Pancreas (tissue), 10 donors: ENCODE measurements around the gene C1QA. TPM values are rescaled to one million over a fixed set of nuclear protein-coding genes. Genes with fewer than 3 reads are reported as not detected.

ENCODE experiments used
- ATAC-seq, 4 donors: fragments of 200-7000 bp; cut with Tn5 transposase; one replicate each; pipeline versions ENCODE4 v1.8.0 to v1.9.1; 2020; ENCODE audit warnings: mild to moderate bottlenecking in 4 of 4, moderate library complexity in 4 of 4
- DNase-seq, 6 donors: peaks; one replicate each; pipeline ENCODE4 v3.0.0-alpha.2; 2020
- FAIRE-seq: peaks from 2 replicates; lab custom pipeline; 2012; peaks lifted over from hg19 to GRCh38; lab: Jason Lieb, UNC
- H3K27ac ChIP-seq, 4 donors: fragments of 200-600 bp; sonication (generic); 1 replicate in 3 of 4; 2 replicates in 1 of 4; pipeline versions ENCODE4 v1.5.0 to v1.8.0; 2020
- H3K27me3 ChIP-seq, 4 donors: fragments of 200-600 bp; one replicate each; pipeline ENCODE4 v1.8.0; 2021
- H3K36me3 ChIP-seq, 3 donors: fragments of 200-600 bp; sonication (generic) in 1 of 3; one replicate each; pipeline versions ENCODE4 v1.5.0 to v1.8.0; 2020 to 2021
- H3K4me1 ChIP-seq, 3 donors: fragments of 200-600 bp; one replicate each; pipeline ENCODE4 v1.8.0; 2021
- H3K4me3 ChIP-seq, 4 donors: fragments of 200-600 bp; sonication (generic) in 2 of 4; one replicate each; pipeline versions ENCODE4 v1.5.0 to v1.8.0; 2020 to 2021
- H3K9me3 ChIP-seq, 4 donors: fragments of 200-600 bp; one replicate each; pipeline ENCODE4 v1.8.0; 2021
- WGBS, 2 donors: extraction: QIAGEN DNeasy Blood & Tissue Kit; methylation state at CpG; one replicate each; pipeline ENCODE4 v1.1.7; 2013; 5-methylcytosine and 5-hydroxymethylcytosine counted together
- intact Hi-C, 3 donors: fragments of 100-400 bp; cut with DNase I; formaldehyde crosslinking; loops; one replicate each; pipeline versions ENCODE4 v1.11.1 to v1.14.2; 2022
- microRNA-seq, 2 donors: library from miRNA; unstranded; fragments of <30 nt; microRNA quantifications; one replicate each; pipeline versions ENCODE4 to v1.1.0, GENCODE V29; 2019 to 2020
- polyA plus RNA-seq, 2 donors: library from polyadenylated mRNA; stranded (reverse); fragments of 200-250 nt; gene quantifications; one replicate each; pipeline ENCODE4 v1.2.3, GENCODE V29; 2013
- total RNA-seq, 6 donors: library from RNA; stranded (reverse); fragmentation: NEBNext Ultra II Directional in 4 of 6; extraction: Animal tissue kit (Norgen Biotek cat#: 25700) in 4 of 6; gene quantifications; one replicate each; pipeline versions ENCODE4 v1.2.1 to v1.2.4, GENCODE V29; 2021 to 2023
- TF ChIP-seq, protein P1 (sequence below), 4 donors: fragments of 200-600 bp; sonication (generic) in 3 of 4; IDR thresholded peaks; one replicate each; pipeline versions ENCODE4 v1.5.0 to v1.8.0; 2021; ENCODE audit warnings: antibody characterized with exemption in 4 of 4
- donor health status: healthy with polysubstance abuse.
- donor health status: DM: no; HTN: no; CAD: no; lungs with moderate emphysema.
- donor health status: DM: no; HTN: no; CAD: no.
- donor health status: control.
- donor health status: control.
- donor health status: Bipolar disorder and iron deficiency.
- donor health status: DM: yes; HTN: yes; CAD: no.
- donor health status: DM: no; HTN: no; CAD: no.
- donor health status: DM: no; HTN: no; CAD: no.
- donor health status: DM: yes; HTN: yes; CAD: no.

The C1QA gene
- total and polyA plus RNA-seq, 8 donors: 3.3 to 115 (median 19.0) TPM

DNA sequence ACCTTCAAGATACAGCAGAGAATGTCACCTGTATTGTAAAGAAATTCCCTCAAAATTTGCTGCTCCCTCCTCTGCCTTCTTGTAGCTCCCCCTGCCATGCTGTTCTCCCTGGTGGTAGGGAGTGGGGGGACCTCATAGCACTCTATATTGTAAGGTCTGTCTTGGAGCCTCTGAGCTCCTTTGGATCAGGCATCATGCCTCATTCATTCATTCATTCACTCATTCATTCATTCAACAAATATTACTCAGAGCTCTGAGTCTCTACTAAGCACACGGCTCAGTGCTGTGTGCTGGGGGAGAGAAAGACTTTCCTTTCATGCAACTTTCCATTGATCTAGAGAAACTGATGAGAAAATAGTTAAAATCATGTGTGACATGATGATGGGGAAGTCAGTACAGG lies 47.1 kb downstream of the C1QA start:
- ATAC-seq (no peak), DNase-seq (no peak), FAIRE-seq (no peak)
- Histone ChIP-seq H3K27ac (no peak overlapping the region), H3K9me3 (no peaks in the 10 kb centered on the region), H3K4me1 (no peaks in the 10 kb centered on the region), H3K4me3 (no peak overlapping the region), H3K27me3 (no peaks in the 10 kb centered on the region), H3K36me3 (no peaks in the 10 kb centered on the region)
- 88 to 90% methylated on average over 1 of the region's 1 CpG for WGBS, 2 donors
- intact Hi-C loops: no loop called here
- TF ChIP-seq, protein P1, sequence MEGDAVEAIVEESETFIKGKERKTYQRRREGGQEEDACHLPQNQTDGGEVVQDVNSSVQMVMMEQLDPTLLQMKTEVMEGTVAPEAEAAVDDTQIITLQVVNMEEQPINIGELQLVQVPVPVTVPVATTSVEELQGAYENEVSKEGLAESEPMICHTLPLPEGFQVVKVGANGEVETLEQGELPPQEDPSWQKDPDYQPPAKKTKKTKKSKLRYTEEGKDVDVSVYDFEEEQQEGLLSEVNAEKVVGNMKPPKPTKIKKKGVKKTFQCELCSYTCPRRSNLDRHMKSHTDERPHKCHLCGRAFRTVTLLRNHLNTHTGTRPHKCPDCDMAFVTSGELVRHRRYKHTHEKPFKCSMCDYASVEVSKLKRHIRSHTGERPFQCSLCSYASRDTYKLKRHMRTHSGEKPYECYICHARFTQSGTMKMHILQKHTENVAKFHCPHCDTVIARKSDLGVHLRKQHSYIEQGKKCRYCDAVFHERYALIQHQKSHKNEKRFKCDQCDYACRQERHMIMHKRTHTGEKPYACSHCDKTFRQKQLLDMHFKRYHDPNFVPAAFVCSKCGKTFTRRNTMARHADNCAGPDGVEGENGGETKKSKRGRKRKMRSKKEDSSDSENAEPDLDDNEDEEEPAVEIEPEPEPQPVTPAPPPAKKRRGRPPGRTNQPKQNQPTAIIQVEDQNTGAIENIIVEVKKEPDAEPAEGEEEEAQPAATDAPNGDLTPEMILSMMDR (IDR thresholded peaks at IDR 0.05): no peak

DNA sequence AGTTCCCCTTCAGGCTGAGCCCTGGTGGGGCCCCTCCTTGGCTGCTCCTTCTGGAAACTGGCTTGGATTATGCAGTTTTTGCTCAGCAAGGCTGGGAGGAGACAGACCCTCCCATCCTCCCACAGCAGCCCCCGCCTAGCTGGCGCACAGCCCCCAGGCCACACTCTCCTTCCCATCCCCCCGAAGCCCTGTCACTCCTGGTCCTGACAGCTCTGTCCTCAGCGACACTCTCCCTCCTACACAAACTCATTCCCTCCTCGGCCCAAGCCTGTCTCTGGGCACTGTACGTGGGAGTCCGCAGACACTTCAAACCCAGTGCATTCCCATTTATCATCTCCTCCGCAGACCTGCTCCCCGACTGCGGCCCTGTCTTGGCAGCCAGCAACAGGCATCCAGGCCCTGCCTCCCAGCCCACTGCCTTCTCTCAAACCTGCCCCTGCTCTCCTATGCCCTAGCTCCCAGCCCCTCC lies 49.2 kb downstream of the C1QA start:
- Histone ChIP-seq H3K36me3 (no peaks in the 10 kb centered on the region), H3K4me3 (no peak overlapping the region), H3K4me1 (no peaks in the 10 kb centered on the region), H3K27ac (no peak overlapping the region), H3K27me3 (no peaks in the 10 kb centered on the region), H3K9me3 (no peaks in the 10 kb centered on the region)
- 65 to 71% methylated on average over 10 of the region's 10 CpGs for WGBS, 2 donors
- TF ChIP-seq, protein P1 (IDR thresholded peaks at IDR 0.05): no peak
- FAIRE-seq (no peak), DNase-seq (no peak), ATAC-seq (no peak)
- intact Hi-C loops: no loop called here

DNA sequence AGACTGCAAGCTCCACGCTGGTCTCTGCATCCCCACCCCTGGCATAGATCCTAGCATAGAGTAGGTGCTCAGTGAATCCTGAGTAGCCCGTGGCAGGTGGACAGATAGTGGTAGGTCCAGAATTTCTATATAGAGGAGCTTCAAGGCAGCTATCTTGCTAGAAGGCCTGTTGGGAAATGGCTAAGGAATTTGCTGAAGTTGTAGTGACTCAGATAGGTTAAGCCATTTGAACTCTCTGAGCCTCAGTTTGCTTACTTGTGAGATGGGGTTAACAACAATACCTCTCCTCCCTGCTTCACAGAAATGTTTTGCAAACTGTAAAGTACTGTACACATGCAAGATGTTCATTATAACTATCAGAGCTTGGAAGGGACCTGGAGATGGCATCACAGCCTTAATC lies 50.8 kb downstream of the C1QA start:
- DNase-seq (no peak), FAIRE-seq (no peak), ATAC-seq (no peak)
- Histone ChIP-seq H3K36me3 (no peaks in the 10 kb centered on the region), H3K4me1 (no peaks in the 10 kb centered on the region), H3K27me3 (no peaks in the 10 kb centered on the region), H3K4me3 (no peak overlapping the region), H3K9me3 (no peaks in the 10 kb centered on the region), H3K27ac (no peak overlapping the region)
- intact Hi-C loops: no loop called here
- TF ChIP-seq, protein P1 (IDR thresholded peaks at IDR 0.05): no peak
- 77 to 85% methylated on average over 2 of the region's 2 CpGs for WGBS, 2 donors

DNA sequence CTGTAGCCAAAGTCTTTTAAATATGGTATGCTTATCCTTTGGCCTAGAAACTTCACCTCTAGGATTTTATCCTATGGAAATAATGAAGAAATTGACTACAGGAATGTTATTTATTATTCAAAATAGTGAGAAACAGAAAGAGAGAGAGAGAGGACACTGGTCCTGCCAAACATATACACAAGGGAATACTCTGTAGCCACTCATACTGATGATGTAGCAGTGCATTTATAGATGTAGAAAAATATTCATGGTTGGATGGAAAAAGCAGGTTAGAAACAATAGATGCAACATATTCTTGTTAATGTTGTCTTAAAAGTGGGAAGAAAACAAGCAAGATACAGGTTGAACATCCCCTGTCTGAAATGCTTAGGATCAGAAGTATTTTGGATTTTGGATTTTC lies 52.0 kb downstream of the C1QA start:
- no peaks in the 10 kb centered on the region for H3K9me3 ChIP-seq
- ATAC-seq: no peak
- H3K4me1 ChIP-seq: no peaks in the 10 kb centered on the region
- no peaks in the 10 kb centered on the region for H3K27me3 ChIP-seq
- intact Hi-C loops: no loop called here
- no peak for FAIRE-seq
- H3K27ac ChIP-seq: no peak overlapping the region
- DNase-seq: no peak
- H3K36me3 ChIP-seq: no peaks in the 10 kb centered on the region
- TF ChIP-seq, protein P1 (IDR thresholded peaks at IDR 0.05): no peak
- H3K4me3 ChIP-seq: no peak overlapping the region

Small RNAs within 50 kb of the gene (microRNA-seq; reads per million reads assigned to microRNA genes)
- gene MIR6127: 0 to 0.29 reads per million in 2 donors

Other genes starting within 250 kb of the C1QA start
- 10 to 100 TPM in 3 of 6 donors, 1 to 10 TPM in 3; 6.2 to 16.0 (median 9.8) TPM for gene ZBTB40, start 184.8 kb upstream of the C1QA start, total RNA-seq
- 1 to 10 TPM; 9.0 to 9.8 TPM for gene ZBTB40, start 184.8 kb upstream of the C1QA start, polyA plus RNA-seq
- 1 to 10 TPM in 3 of 6 donors, under 1 TPM in 3; 0.57 to 2.4 (median 0.86) TPM for gene EPHA8, start 73.1 kb upstream of the C1QA start, total RNA-seq
- gene EPHA8, start 73.1 kb upstream of the C1QA start, polyA plus RNA-seq: 1 to 10 TPM; 2.7 to 8.1 TPM
- gene C1QC, start 7.0 kb downstream of the C1QA start, total RNA-seq: 100 to 1,000 TPM in 1 of 6 donors, 10 to 100 TPM in 3, 1 to 10 TPM in 2; 5.5 to 138 (median 37.9) TPM
- gene C1QC, start 7.0 kb downstream of the C1QA start, polyA plus RNA-seq: 10 to 100 TPM in 1 of 2 donors, 1 to 10 TPM in 1; 8.5 to 13.6 TPM
- gene C1QB, start 16.6 kb downstream of the C1QA start, total RNA-seq: 100 to 1,000 TPM in 1 of 6 donors, 10 to 100 TPM in 3, 1 to 10 TPM in 2; 4.2 to 145 (median 36.6) TPM
- 10 to 100 TPM; 15.1 to 17.0 TPM for gene C1QB, start 16.6 kb downstream of the C1QA start, polyA plus RNA-seq
- 1 to 10 TPM; 3.1 to 10.0 (median 5.9) TPM for gene EPHB2, start 74.2 kb downstream of the C1QA start, total RNA-seq
- 1 to 10 TPM; 1.3 to 2.0 TPM for gene EPHB2, start 74.2 kb downstream of the C1QA start, polyA plus RNA-seq